IPS-NIHi11 (cell line): ENCODE data around the gene DBH.

Source experiments
- DNase-seq: peaks from one replicate; pipeline ENCODE4 v3.0.0; 2012; ENCODE audit warnings: mixed read lengths, low spot score

DBH gene

DNA sequence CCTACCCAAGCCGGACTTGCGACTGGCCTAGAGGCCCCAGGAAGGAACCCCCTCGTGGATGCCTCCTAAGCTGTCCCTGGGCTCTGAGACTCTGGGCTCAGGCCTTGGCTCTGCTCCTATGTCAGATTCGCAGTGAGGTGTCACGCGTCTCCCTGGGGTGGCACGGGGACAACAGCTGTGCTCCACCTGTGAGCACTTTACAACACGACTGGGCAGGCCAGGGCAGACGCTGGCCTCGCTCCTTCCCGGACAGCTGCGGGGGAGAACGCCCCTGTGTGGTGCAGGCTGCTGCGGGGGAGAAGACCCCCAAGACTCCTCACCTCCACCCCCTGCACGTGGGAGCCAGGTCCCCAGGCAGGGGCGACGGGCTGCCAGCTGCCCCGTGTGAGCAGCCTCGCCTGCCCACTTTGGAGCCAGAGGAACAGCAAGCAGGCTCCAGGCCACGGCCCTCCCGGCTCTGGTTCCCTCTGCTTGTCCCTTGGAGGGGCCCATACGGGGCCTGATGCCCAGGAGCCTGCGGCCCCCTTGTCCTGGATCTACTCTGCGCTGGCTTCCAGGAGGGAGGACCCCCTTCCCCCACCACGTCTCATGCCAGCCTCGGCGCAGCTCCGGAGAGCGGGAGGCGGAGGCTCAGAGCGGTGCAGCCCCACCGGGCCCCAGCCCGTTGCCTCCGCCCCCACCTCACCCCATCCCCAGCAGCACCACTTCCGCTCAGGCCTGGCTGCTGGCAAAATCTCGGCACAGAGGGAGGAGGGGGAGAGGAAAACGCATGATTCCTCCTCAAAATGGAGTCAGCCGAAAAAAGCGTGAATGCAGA, 66.0 kb downstream of the DBH start:
- DNase-seq, result no peak

DNA sequence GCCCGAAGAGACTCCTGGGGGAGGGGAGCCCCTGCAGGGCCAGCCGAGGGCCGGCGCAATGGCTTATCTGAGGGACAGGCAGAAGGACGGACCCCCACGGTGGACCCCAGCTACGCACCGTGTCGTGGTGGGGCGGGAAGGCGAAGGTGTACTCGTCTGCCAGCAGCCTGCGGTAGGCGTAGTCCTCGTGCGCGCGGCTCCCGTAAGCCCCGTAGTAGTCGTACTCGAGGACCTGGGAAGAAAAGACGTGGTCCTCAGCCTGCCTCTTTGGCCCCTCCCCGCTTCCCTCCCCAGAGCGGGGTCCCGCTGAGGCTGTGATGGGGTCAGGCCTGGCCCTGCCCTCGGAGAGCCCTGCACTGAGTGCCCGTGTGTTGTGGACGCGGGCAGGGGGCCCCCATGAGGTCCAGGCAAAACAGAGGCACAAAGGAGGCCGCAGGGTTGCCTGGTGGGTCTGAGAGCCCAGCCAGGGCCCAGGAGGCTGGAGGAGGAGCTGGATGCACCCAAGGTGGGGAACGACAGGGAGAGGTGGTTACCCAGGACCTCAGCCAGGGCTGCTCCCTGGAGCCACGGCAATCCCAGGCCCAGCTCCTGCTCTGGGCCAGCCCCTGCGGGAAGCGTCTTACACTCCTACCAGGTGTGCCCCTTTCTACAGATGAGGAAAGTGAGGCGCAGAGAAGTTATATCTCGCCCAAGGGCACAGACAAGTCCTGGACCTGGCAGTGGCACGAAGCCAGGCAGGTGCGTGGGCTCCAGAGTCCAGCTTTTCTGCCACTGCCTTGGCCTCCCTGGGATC, 66.8 kb downstream of the DBH start:
- no peak for DNase-seq

DNA sequence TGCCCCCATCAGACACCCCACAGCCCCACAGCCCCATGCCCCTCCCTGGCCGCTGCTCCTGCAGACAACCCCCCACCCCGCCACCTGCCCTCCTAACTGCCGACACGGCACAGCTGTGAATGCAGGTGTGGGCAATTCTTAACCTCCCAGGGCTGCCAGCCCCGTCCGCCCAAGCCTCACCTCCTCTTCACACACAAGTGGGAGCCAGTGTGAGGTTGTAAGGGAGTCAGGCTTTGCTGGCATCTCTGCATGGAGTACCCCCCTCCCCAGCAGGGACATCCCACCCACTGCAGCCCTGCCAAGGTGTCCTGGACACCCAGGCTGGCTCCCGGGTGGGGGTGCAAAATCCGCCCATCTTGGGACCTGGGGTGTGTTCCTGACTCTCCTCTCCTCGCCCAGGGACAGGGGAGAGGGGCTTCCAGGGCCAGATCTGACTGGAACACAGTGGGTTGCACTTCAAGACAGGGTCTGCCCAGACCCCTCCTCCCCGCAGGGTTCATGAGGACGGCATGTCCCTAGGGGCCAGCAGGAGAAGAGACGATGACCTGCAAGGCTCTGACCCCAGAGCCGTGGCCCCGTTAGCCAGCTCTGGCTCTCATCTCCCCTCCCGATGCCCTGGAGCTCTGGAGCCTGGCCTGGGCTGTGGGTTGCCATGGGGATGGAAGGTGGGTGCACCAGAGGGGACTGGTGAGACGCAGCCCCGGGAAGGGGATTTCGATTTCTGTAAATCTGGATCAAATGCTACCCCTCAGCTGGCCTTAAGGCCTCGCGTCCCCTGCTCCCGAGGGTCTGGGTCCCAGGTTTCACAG, 67.6 kb downstream of the DBH start:
- DNase-seq, result no peak

DNA sequence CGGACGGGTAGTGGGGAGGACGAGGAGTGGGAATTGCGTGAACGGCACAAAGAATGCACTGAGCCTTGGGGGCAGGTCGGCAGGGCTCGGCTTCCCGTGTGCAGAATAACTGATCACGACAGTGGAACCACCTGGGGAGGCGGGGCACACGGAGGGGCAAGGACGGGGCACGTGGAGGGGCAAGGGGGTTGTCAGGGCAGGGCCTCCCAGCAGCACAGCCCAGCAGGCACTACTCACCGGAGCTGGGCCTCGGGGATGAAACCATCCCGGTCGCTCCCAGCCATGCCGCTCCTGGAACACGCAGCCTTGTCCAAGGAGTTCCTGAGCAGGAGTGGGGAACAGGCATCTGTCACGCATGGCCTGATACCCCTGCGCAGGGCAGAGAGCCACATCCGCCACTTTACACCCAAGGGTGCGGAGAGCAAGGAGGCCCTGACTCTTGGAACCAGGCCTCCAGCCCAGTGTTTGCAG, 68.6 kb downstream of the DBH start:
- no peak for DNase-seq

DNA sequence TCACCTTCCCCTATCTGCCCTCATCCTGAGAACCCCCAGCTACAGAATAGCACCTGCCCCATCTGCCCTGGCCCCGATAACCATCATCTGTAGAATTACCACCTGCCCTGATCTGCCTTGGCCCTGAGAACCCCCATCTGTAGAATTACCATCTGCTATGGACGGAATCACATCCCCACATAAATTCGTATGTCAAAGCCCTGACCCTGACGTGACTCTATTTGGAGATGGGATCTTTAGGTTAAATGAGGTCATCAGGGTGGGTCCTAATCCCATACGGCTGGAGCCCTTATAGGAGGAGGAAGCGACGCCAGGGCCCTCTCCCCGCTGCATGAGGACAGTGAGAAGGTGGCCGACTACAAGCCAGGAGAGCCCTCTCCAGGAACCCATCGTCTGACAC, 69.4 kb downstream of the DBH start:
- no peak for DNase-seq

DNA sequence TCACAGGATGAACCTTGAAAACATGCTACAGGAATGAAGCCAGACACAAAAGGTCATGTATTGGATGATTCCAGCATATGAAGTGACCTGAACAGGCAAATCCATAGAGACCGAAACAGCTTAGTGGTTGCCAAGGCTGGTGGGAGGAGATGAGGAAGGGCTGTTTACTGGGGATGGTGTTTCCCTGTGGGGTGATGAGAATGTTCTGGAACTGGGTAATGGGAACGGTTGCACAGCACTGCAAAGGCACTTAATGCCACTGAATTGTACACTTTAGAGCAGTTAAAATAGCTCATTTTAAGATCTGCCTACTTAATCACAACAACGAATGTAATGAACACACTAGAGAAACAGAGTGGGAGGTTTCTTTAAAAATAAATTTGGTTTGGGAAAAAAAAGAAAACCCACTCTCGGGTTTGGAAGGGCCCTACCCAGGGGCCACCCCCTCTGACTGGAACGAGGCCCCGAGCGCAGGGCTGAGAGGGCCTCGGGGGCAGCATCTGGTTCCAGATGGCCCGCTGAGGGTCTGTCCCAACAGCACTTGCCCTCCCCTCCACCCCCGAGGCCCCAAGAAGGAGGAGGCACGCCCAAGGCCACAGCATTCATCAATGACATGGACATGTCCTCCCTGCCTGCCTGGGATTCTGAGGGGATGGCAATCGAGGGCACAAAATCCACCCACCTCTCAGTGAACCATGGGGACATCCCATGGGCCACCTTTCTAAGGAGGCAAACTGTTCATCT, 70.3 kb downstream of the DBH start:
- DNase-seq, result no peak

DNA sequence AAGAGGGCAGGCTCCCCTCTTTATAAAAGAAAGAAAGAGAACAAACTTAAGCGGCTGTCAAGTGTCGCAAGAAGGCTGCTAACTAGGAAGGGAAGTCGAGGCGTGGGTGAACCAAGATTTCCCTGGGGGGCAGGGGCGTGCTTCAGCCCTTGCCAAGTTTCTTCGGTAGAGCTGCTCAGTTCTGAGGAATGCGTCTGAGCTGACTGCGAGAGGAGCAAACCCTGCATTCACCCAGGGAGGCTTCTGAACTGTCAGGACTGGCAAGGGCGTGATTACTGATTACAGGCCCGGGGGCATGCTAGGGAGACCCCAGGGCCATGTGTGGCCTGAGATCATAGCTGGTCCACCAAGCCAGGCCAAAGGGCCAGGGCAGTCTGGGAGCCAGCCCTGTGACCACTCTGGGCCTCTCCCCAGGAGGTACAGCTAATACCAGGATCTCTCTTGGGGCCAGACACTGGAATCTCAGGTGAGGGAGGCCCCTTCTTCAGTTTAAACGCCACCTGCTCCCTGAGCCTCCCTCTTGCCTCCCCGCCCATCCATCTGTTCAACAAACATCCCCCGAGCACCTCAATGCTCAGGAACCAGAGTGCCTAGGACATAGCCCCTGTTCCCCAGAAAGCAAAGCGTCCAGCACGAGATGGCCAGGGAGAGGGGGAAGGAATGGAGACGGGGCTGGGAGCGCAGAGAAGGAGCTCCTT, 71.1 kb downstream of the DBH start:
- DNase-seq, result no peak

DNA sequence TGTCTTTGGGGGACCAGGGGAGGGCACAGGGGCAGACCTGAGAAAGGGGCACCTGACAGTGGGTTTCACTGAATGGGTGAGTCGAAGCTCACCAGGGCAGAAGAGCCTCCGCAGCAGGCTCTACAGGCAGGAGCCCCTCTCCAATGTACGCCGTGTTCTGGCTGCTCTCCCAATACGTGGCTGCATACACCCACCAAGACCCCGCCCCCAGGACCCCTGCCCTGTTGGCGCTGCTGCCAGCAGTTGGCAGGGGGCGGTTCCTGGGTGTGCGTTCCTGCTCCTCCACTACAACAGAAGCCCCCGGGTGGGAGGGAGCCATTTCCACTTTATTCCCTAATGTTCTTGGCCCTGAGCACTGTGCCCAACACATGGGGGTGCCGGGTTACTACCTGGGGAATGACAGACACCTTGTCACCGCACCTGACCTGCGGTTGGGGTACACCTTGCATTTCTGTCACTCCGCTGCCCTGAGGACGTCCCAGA, 71.6 kb downstream of the DBH start:
- DNase-seq, result no peak

DNA sequence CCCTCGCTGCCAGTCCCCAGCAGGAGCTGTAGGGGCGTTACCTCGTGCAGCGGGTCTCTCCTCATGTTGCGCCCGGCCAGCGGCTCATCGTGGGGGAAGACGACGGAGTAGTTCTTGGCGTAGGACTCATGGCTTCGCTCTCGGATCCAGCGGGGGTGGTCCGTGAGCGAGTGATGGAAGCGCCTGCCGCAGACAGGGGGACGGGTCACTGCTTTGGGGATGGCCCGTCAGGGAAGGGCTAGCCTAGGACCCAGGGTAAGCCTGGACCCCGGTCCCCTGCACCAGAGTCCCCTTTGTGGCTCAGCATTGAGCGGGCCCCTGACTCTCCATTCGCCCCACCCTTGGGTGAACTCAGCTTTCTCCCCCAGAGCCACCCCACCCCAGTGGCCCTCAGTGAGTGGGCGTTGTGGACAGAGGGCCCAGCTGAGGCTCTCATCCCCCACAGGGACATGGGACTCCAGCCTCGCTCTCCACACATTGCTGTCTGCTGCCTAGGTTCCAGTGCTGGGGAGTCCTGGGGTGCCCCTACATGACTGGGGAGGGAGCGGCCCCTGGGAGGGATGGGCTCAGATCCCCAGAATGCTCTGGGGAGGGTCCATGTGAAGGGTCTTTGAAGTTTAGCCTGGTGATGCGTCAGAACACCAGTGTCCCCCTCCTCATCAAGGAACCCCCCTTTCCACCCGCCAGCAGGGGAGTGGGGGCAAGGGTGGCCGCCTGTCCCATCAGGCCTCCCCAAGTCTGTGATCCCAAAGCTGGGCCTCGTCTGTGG, 72.3 kb downstream of the DBH start:
- no peak for DNase-seq
